ENCODE data around the gene RIMOC1.

DNA sequence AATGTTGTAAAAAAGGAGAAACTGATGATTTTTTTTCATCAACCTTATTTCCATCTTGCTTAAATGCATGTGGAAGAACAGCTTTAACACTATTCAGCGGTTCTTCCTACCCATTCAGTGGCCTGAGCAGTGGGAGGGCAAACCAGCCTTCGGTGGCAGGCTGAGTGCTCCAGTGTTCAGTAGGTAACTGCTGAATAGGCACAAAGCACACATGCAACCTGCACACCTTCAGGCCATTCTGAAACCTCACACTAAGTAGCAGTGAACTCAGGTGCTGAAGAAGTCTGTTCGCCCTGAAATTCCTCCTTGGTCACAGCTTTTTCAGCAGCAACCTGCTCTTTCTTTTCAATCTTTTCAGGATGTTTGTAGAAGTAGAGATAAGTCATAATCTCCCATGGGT is 47.1 kb downstream of the RIMOC1 start:
- TF ChIP-seq POLR2A (IDR thresholded peaks at IDR 0.05) = no peak
- TF ChIP-seq, protein P1, sequence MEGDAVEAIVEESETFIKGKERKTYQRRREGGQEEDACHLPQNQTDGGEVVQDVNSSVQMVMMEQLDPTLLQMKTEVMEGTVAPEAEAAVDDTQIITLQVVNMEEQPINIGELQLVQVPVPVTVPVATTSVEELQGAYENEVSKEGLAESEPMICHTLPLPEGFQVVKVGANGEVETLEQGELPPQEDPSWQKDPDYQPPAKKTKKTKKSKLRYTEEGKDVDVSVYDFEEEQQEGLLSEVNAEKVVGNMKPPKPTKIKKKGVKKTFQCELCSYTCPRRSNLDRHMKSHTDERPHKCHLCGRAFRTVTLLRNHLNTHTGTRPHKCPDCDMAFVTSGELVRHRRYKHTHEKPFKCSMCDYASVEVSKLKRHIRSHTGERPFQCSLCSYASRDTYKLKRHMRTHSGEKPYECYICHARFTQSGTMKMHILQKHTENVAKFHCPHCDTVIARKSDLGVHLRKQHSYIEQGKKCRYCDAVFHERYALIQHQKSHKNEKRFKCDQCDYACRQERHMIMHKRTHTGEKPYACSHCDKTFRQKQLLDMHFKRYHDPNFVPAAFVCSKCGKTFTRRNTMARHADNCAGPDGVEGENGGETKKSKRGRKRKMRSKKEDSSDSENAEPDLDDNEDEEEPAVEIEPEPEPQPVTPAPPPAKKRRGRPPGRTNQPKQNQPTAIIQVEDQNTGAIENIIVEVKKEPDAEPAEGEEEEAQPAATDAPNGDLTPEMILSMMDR (IDR thresholded peaks at IDR 0.05) = no peak
